IMR-90 (cell line): Measurements from ENCODE around the gene CBFA2T3. TPM values are rescaled to one million over a fixed set of nuclear protein-coding genes. Genes with fewer than 3 reads are reported as not detected.

ENCODE experiments used
- ATAC-seq: fragments of 200-7000 bp; cut with Tn5 transposase; 2 replicates; pipeline ENCODE4 v1.9.1; 2020; ENCODE audit warnings: low read depth, mild to moderate bottlenecking, moderate library complexity
- BruUV-seq: library from RNA; stranded (reverse); fragments of 400-500 nt; replicated peaks from 2 replicates; lab custom pipeline; 2021; lab: Mats Ljungman, UMichigan
- CTCF ChIA-PET: fragments of 300-600 bp; formaldehyde crosslinking; extraction: SDS; loops from one replicate; lab custom pipeline; 2021; ENCODE audit warnings: antibody characterized with exemption; lab: Yijun Ruan, JAX
- POLR2A ChIA-PET: fragments of 300-600 bp; sonication (Branson Sonifier 250); formaldehyde crosslinking; loops from one replicate; lab custom pipeline; 2022; ENCODE audit warnings: antibody characterized with exemption; ENCODE audit not compliant: unreplicated experiment; lab: Charles Lee
- DNase-seq: peaks from one replicate; pipeline ENCODE4 v3.0.0; 2013
- H2AFZ ChIP-seq: replicated peaks from 2 replicates; pipeline ENCODE3; 2013; ENCODE audit warnings: low read length, mild to moderate bottlenecking; ENCODE audit not compliant: poor library complexity
- H2AK5ac ChIP-seq: 2 replicates; pipeline ENCODE4 v1.6.1; 2013; ENCODE audit warnings: low read depth, low read length, inconsistent platforms
- H2AK9ac ChIP-seq: replicated peaks from 2 replicates; pipeline ENCODE3; 2013; ENCODE audit warnings: mild to moderate bottlenecking, low read depth, low read length, moderate library complexity; ENCODE audit not compliant: poor library complexity
- H2BK120ac ChIP-seq: 2 replicates; pipeline ENCODE4 v1.6.1; 2013; ENCODE audit warnings: low read depth, low read length, inconsistent platforms
- H2BK15ac ChIP-seq: 3 replicates; pipeline ENCODE4 v1.6.1; 2013; ENCODE audit warnings: low read depth, low read length, inconsistent platforms
- H2BK20ac ChIP-seq: 2 replicates; pipeline ENCODE4 v1.6.1; 2013; ENCODE audit warnings: low read depth, mild to moderate bottlenecking, inconsistent platforms, low read length, moderate library complexity
- H2BK5ac ChIP-seq: 2 replicates; pipeline ENCODE4 v1.6.1; 2013; ENCODE audit warnings: mild to moderate bottlenecking, low read depth, low read length, inconsistent platforms; ENCODE audit not compliant: poor library complexity, severe bottlenecking
- H3K14ac ChIP-seq: replicated peaks from 2 replicates; pipeline ENCODE4 v1.6.1; 2013; ENCODE audit warnings: low read depth, low read length, inconsistent platforms
- H3K18ac ChIP-seq: 2 replicates; pipeline ENCODE4 v1.6.1; 2013; ENCODE audit warnings: low read depth, low read length, control low read depth
- H3K23ac ChIP-seq: 2 replicates; pipeline ENCODE4 v1.6.1; 2013; ENCODE audit warnings: low read depth, low read length, inconsistent platforms
- H3K27ac ChIP-seq: 2 replicates; pipeline ENCODE4 v1.5.1; 2013; ENCODE audit warnings: mild to moderate bottlenecking, control low read depth, low read length; ENCODE audit not compliant: insufficient read depth
- H3K27me3 ChIP-seq: 2 replicates; pipeline ENCODE4 v1.6.1; 2013; ENCODE audit warnings: low read length; ENCODE audit not compliant: control insufficient read depth, insufficient read depth
- H3K36me3 ChIP-seq: 2 replicates; pipeline ENCODE4 v1.6.1; 2013; ENCODE audit warnings: low read length, mixed read lengths; ENCODE audit not compliant: control insufficient read depth, insufficient read depth
- H3K4ac ChIP-seq: 2 replicates; pipeline ENCODE4 v1.6.1; 2013; ENCODE audit warnings: low read depth, low read length, inconsistent platforms
- H3K4me1 ChIP-seq: 2 replicates; pipeline ENCODE4 v1.6.1; 2013; ENCODE audit warnings: low read length, mixed read lengths; ENCODE audit not compliant: control insufficient read depth, insufficient read depth
- H3K4me2 ChIP-seq: 2 replicates; pipeline ENCODE4 v1.6.1; 2013; ENCODE audit warnings: low read depth, mild to moderate bottlenecking, control low read depth, low read length, moderate library complexity
- H3K4me3 ChIP-seq: 2 replicates; pipeline ENCODE4 v1.5.1; 2013; ENCODE audit warnings: low read depth, mild to moderate bottlenecking, control low read depth, low read length, moderate library complexity; ENCODE audit not compliant: insufficient read depth
- H3K56ac ChIP-seq: 2 replicates; pipeline ENCODE4 v1.6.1; 2013; ENCODE audit warnings: low read length, inconsistent platforms; ENCODE audit not compliant: insufficient read depth; ENCODE audit errors: extremely low read depth
- H3K79me1 ChIP-seq, 2 experiments: 2 replicates each; pipeline ENCODE4 v1.6.1; 2013; ENCODE audit warnings: low read length in 2 of 2, inconsistent platforms in 1 of 2, low read depth in 1 of 2
- H3K9ac ChIP-seq: 2 replicates; pipeline ENCODE4 v1.6.1; 2013; ENCODE audit warnings: low read depth, low read length, control low read depth
- H3K9me1 ChIP-seq: 2 replicates; pipeline ENCODE4 v1.6.1; 2013; ENCODE audit warnings: low read length, inconsistent platforms; ENCODE audit not compliant: insufficient read depth
- H3K9me3 ChIP-seq: 2 replicates; pipeline ENCODE4 v1.6.1; 2013; ENCODE audit warnings: low read length; ENCODE audit not compliant: control insufficient read depth, insufficient read depth
- H4K20me1 ChIP-seq: 2 replicates; pipeline ENCODE4 v1.6.1; 2013; ENCODE audit warnings: low read length, inconsistent platforms; ENCODE audit not compliant: insufficient read depth
- H4K5ac ChIP-seq: 2 replicates; pipeline ENCODE4 v1.6.1; 2013; ENCODE audit warnings: mild to moderate bottlenecking, low read depth, low read length, control low read depth
- H4K8ac ChIP-seq, 2 experiments: 2 replicates each; pipeline ENCODE4 v1.6.1; 2013; ENCODE audit warnings: low read depth in 2 of 2, low read length in 2 of 2, control low read depth in 1 of 2, inconsistent platforms in 1 of 2
- H4K91ac ChIP-seq: 2 replicates; pipeline ENCODE4 v1.6.1; 2013; ENCODE audit warnings: low read depth, low read length, inconsistent platforms; ENCODE audit not compliant: insufficient read depth
- BHLHE40 ChIP-seq: fragments of 150-350 bp; IDR thresholded peaks from 2 replicates; pipeline ENCODE4 v1.6.1; 2016; ENCODE audit warnings: mild to moderate bottlenecking, low read depth, low read length
- CEBPB ChIP-seq: IDR thresholded peaks from 2 replicates; pipeline ENCODE4 v1.6.1; 2012; ENCODE audit warnings: low read depth, low read length, improper control_type of control experiment
- CHD1 ChIP-seq: IDR thresholded peaks from 2 replicates; pipeline ENCODE4 v1.6.1; 2012; ENCODE audit warnings: low read depth, low read length, improper control_type of control experiment
- FOS ChIP-seq: fragments of 150-350 bp; IDR thresholded peaks from 2 replicates; pipeline ENCODE4 v1.6.1; 2016; ENCODE audit warnings: low read depth, low read length
- MAFK ChIP-seq: IDR thresholded peaks from 2 replicates; pipeline ENCODE4 v1.6.1; 2012; ENCODE audit warnings: low read depth, low read length, improper control_type of control experiment
- MAZ ChIP-seq: IDR thresholded peaks from 2 replicates; pipeline ENCODE4 v1.6.1; 2012; ENCODE audit warnings: low read depth, mild to moderate bottlenecking, low read length, improper control_type of control experiment, moderate library complexity, borderline replicate concordance
- MXI1 ChIP-seq: IDR thresholded peaks from 2 replicates; pipeline ENCODE4 v1.6.1; 2012; ENCODE audit warnings: low read depth, mild to moderate bottlenecking, low read length, moderate library complexity, borderline replicate concordance
- NFE2L2 ChIP-seq: fragments of 150-350 bp; IDR thresholded peaks from 2 replicates; pipeline ENCODE4 v1.6.1; 2016; ENCODE audit warnings: low read depth, mild to moderate bottlenecking, low read length
- POLR2A ChIP-seq: IDR thresholded peaks from 2 replicates; pipeline ENCODE4 v1.6.1; 2012; ENCODE audit warnings: mild to moderate bottlenecking, low read depth, low read length
- RAD21 ChIP-seq: IDR thresholded peaks from 2 replicates; pipeline ENCODE4 v1.6.1; 2012; ENCODE audit warnings: low read length, improper control_type of control experiment
- RCOR1 ChIP-seq: IDR thresholded peaks from 2 replicates; pipeline ENCODE4 v1.6.1; 2012; ENCODE audit warnings: mild to moderate bottlenecking, low read length, improper control_type of control experiment; ENCODE audit not compliant: insufficient replicate concordance
- RFX5 ChIP-seq: IDR thresholded peaks from 2 replicates; pipeline ENCODE4 v1.8.0; 2012; ENCODE audit warnings: low read depth, mild to moderate bottlenecking, low read length, moderate library complexity
- SMC3 ChIP-seq: fragments of 150-350 bp; IDR thresholded peaks from 2 replicates; pipeline ENCODE4 v1.6.1; 2016; ENCODE audit warnings: low read depth, mild to moderate bottlenecking, antibody characterized with exemption, low read length, moderate library complexity
- USF2 ChIP-seq: fragments of 150-350 bp; IDR thresholded peaks from 2 replicates; pipeline ENCODE4 v1.6.1; 2017; ENCODE audit warnings: mild to moderate bottlenecking, antibody characterized with exemption, low read length, low read depth
- WGBS, 2 experiments: methylation state at CpG; one replicate each; pipeline versions ENCODE4 v1.1.5 to v1.1.7; 2013; ENCODE audit warnings: missing lambda C conversion rate in 2 of 2; ENCODE audit not compliant: insufficient read length in 1 of 2; ENCODE audit errors: extremely low coverage in 2 of 2; 5-methylcytosine and 5-hydroxymethylcytosine counted together
- dilution Hi-C: fragments of 300-500 bp; cut with HindIII; formaldehyde crosslinking; loops from one replicate; pipeline ENCODE4 v1.14.3; 2018; ENCODE audit warnings: low sequenced_read_pairs; ENCODE audit not compliant: unreplicated experiment
- in situ Hi-C: fragments of 300-500 bp; cut with MboI; formaldehyde crosslinking; loops from 3 replicates; pipeline ENCODE4 v1.14.3; 2019; ENCODE audit warnings: low sequenced_read_pairs, inconsistent platforms, mixed read lengths
- intact Hi-C: fragments of 100-400 bp; cut with micrococcal nuclease; formaldehyde crosslinking; loops from 2 replicates; pipeline ENCODE4 v1.10.0; 2022
- polyA plus RNA-seq, 3 experiments: library from polyadenylated mRNA; depleted of rRNA; stranded (reverse); fragments of >200 nt; gene quantifications; 2 replicates each; pipeline ENCODE4 v1.2.3, GENCODE V29; 2012; ENCODE audit warnings: low replicate concordance in 1 of 3
- total RNA-seq: library from RNA; depleted of rRNA; stranded (reverse); fragments of >200 nt; gene quantifications from 2 replicates; pipeline ENCODE4 v1.2.3, GENCODE V29; 2012
- TF ChIP-seq, protein P1 (sequence below): conservative IDR thresholded peaks from 2 replicates; pipeline ENCODE4 v1.5.1; 2012; ENCODE audit warnings: mild to moderate bottlenecking, low read depth, low read length, improper control_type of control experiment
- TF ChIP-seq, protein P2 (sequence below): fragments of 150-350 bp; IDR thresholded peaks from 2 replicates; pipeline ENCODE4 v1.6.1; 2016; ENCODE audit warnings: low read depth, mild to moderate bottlenecking, low read length, moderate library complexity, borderline replicate concordance

CBFA2T3 gene
- total and polyA plus RNA-seq, 2 of the 4 experiments (the other 2 are of a cell fraction) = not detected

DNA sequence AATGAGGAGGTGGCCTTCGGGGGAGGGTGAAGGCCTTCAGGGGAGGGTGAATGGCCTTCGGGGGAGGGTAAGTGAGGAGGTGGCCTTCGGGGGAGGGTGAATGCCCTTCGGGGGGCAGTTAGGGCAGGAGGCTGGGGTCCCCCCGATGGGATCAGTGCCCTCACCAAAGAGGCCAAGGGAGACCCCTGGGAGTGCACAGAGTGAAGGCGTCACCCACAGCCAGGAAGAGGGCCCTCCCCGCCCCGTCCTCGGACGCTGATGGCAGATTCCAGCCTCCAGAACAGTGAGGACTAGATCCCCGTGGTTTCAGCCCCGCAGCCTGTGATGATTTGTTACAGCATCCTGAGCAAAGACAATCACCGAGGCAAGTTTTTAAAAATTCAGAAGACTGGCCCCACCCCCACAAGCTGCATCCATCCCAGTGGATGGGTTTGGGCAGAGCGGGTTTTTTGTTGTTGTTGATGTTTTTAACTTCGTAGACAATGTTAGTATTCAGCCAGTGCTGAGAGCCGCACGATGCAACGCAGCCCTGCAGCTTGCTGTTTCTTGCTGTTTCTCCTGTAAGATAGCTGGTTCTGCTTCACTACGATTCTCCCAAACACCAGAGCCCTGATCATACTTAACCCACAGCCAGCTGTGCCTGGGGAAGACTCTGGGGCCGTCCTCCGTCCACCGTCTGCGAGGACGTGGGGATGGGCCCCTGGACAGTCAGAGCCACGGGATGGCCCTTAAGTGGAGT lies 40.7 kb upstream of the CBFA2T3 start:
- CTCF ChIA-PET = no interaction called here
- no peak overlapping the region for H3K18ac ChIP-seq
- dilution Hi-C loops = no loop called here

More for the DNA sequence above, 40.7 kb upstream of the CBFA2T3 start:
- Histone ChIP-seq H2AFZ (no peak overlapping the region), H2BK120ac (no peak overlapping the region), H3K27ac (no peak overlapping the region), H3K56ac (no peak overlapping the region), H3K14ac (no peak overlapping the region), H2BK20ac (no peak overlapping the region), H2AK5ac (no peak overlapping the region), H3K79me1 (no peaks in the 10 kb centered on the region), H2AK9ac (no peak overlapping the region), H4K5ac (no peak overlapping the region), H3K36me3 (no peaks in the 10 kb centered on the region), H3K4me3 (no peak overlapping the region), H3K9me1 (no peaks in the 10 kb centered on the region), H4K8ac (no peak overlapping the region), H3K4me1 (no peaks in the 10 kb centered on the region), H3K9ac (no peak overlapping the region), H3K4me2 (no peak overlapping the region), H3K27me3 (peaks cover 5% of the 10 kb centered on the region), H4K91ac (no peak overlapping the region), H3K9me3 (no peaks in the 10 kb centered on the region; the same call in 1 of the 2 replicates), H3K4ac (no peak overlapping the region), H2BK5ac (no peak overlapping the region), H3K23ac (no peak overlapping the region), H4K20me1 (no peaks in the 10 kb centered on the region), H2BK15ac (no peak overlapping the region)
- TF ChIP-seq, protein P1, sequence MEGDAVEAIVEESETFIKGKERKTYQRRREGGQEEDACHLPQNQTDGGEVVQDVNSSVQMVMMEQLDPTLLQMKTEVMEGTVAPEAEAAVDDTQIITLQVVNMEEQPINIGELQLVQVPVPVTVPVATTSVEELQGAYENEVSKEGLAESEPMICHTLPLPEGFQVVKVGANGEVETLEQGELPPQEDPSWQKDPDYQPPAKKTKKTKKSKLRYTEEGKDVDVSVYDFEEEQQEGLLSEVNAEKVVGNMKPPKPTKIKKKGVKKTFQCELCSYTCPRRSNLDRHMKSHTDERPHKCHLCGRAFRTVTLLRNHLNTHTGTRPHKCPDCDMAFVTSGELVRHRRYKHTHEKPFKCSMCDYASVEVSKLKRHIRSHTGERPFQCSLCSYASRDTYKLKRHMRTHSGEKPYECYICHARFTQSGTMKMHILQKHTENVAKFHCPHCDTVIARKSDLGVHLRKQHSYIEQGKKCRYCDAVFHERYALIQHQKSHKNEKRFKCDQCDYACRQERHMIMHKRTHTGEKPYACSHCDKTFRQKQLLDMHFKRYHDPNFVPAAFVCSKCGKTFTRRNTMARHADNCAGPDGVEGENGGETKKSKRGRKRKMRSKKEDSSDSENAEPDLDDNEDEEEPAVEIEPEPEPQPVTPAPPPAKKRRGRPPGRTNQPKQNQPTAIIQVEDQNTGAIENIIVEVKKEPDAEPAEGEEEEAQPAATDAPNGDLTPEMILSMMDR = no peak
- TF ChIP-seq RAD21 (no peak), SMC3 (no peak), RCOR1 (no peak), CEBPB (no peak), BHLHE40 (no peak), MXI1 (no peak), NFE2L2 (no peak), RFX5 (no peak), MAFK (no peak), CHD1 (no peak), USF2 (no peak), MAZ (no peak), POLR2A (no peak), FOS (no peak)
- TF ChIP-seq, protein P2, sequence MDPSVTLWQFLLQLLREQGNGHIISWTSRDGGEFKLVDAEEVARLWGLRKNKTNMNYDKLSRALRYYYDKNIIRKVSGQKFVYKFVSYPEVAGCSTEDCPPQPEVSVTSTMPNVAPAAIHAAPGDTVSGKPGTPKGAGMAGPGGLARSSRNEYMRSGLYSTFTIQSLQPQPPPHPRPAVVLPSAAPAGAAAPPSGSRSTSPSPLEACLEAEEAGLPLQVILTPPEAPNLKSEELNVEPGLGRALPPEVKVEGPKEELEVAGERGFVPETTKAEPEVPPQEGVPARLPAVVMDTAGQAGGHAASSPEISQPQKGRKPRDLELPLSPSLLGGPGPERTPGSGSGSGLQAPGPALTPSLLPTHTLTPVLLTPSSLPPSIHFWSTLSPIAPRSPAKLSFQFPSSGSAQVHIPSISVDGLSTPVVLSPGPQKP = no peak
- 78% methylated on average over 6 of the region's 25 CpGs; no CpG with 5 or more reads in 1 of the 2 experiments for WGBS, 2 experiments
- no peak for DNase-seq
- POLR2A ChIA-PET = no interaction called here
- BruUV-seq = no TSS peak
- no peak for ATAC-seq
- in situ Hi-C loops = no loop called here
- intact Hi-C loops = no loop called here
